Peyer's patch (tissue), 4 donors: ENCODE measurements around the gene PPARGC1A. TPM values are rescaled to one million over a fixed set of nuclear protein-coding genes. Genes with fewer than 3 reads are reported as not detected.
A peak's percentile ranks its signal among the peaks of the same experiment; 100 is the strongest.

Experiments used
- DNase-seq, 3 donors: peaks; one replicate each; pipeline ENCODE4 v3.0.0-alpha.2; 2017 to 2019
- H3K27ac ChIP-seq, 4 donors: fragments of 200-600 bp; sonication (generic); one replicate each; pipeline ENCODE4 v1.5.1; 2016 to 2019
- H3K27me3 ChIP-seq, 2 donors: fragments of 200-600 bp; sonication (generic); one replicate each; pipeline ENCODE4 v1.5.1; 2019
- H3K36me3 ChIP-seq, 3 donors: fragments of 200-600 bp; sonication (generic); one replicate each; pipeline ENCODE4 v1.5.1; 2016 to 2019
- H3K4me1 ChIP-seq, 4 donors: fragments of 200-600 bp; sonication (generic); one replicate each; pipeline ENCODE4 v1.5.1; 2016 to 2019
- H3K4me3 ChIP-seq, 4 donors: fragments of 200-600 bp; sonication (generic); 1 replicate in 3 of 4; 2 replicates in 1 of 4; pipeline ENCODE4 v1.5.1; 2016 to 2019; ENCODE audit warnings: mild to moderate bottlenecking in 1 of 4
- H3K9me3 ChIP-seq, 4 donors: fragments of 200-600 bp; sonication (generic); one replicate each; pipeline ENCODE4 v1.5.1; 2016 to 2019; ENCODE audit warnings: mild to moderate bottlenecking in 1 of 4
- POLR2A ChIP-seq, 2 donors: fragments of 450-650 bp; IDR thresholded peaks; one replicate each; pipeline ENCODE4 v1.5.1; 2017; ENCODE audit warnings: antibody characterized with exemption in 2 of 2, mild to moderate bottlenecking in 2 of 2, moderate library complexity in 2 of 2
- total RNA-seq, 4 donors: library from RNA; depleted of rRNA; stranded (reverse); fragments of >200 nt; gene quantifications; one replicate each; pipeline ENCODE4 v1.1.0, GENCODE V29; 2016
- TF ChIP-seq, protein P1 (sequence below), 6 experiments: fragments of 450-650 bp in 4 of 6; fragments of 200-600 bp in 2 of 6; sonication (generic) in 1 of 6; IDR thresholded peaks; one replicate each; pipeline ENCODE4 v1.5.1; 2017 to 2019; ENCODE audit warnings: antibody characterized with exemption in 6 of 6, mild to moderate bottlenecking in 3 of 6, moderate library complexity in 1 of 6

PPARGC1A gene
- total RNA-seq, 4 donors from 2014 or later = 53.6 to 106 (median 66.0) TPM

DNA sequence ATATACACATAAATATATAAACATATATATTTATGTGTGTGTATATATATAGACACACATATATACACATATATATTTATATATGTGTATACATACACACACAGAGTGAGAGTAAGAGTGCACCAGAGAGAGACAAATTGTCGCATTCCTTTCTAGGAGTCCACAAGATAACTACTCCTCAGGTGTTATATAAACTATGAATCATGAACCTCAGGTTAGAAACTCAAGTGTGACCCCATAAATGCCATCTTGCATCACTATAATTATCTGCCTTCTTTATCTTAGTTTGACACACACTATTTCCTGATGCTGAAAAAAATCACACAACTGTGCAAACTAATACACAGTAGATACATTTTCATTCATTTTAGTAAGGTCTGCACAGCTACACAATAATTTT is 135.2 kb downstream of the PPARGC1A start:
- DNase-seq = no peak
- H3K36me3 ChIP-seq = no peaks in the 10 kb centered on the region
- H3K4me3 ChIP-seq = no peak overlapping the region
- H3K9me3 ChIP-seq = no peaks in the 10 kb centered on the region
- H3K27ac ChIP-seq = peak overlapping the region in 1 of 4 donors; percentile 54
- TF ChIP-seq, protein P1, sequence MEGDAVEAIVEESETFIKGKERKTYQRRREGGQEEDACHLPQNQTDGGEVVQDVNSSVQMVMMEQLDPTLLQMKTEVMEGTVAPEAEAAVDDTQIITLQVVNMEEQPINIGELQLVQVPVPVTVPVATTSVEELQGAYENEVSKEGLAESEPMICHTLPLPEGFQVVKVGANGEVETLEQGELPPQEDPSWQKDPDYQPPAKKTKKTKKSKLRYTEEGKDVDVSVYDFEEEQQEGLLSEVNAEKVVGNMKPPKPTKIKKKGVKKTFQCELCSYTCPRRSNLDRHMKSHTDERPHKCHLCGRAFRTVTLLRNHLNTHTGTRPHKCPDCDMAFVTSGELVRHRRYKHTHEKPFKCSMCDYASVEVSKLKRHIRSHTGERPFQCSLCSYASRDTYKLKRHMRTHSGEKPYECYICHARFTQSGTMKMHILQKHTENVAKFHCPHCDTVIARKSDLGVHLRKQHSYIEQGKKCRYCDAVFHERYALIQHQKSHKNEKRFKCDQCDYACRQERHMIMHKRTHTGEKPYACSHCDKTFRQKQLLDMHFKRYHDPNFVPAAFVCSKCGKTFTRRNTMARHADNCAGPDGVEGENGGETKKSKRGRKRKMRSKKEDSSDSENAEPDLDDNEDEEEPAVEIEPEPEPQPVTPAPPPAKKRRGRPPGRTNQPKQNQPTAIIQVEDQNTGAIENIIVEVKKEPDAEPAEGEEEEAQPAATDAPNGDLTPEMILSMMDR (IDR thresholded peaks at IDR 0.05) = no peak
- TF ChIP-seq POLR2A (IDR thresholded peaks at IDR 0.05) = no peak
- no peaks in the 10 kb centered on the region for H3K4me1 ChIP-seq
- H3K27me3 ChIP-seq = no peaks in the 10 kb centered on the region

DNA sequence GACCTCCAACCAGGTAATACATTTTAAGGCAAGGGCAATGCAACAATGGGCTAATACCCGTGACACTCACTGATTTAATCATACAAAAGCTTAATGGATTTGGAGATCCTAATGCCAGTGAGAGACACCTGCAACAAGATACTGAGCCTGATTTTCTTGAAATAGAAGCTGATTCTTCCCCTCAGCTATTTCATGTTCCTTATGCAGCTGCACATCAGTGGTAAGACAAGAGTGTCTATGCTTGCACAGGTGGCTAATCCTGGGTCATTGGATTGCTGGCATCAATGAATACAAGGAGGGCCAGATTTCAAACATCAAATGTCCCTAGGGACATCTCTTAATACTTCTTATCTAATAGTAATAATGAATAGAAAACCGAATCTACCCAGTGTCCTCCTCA is 139.7 kb downstream of the PPARGC1A start:
- no peaks in the 10 kb centered on the region for H3K27me3 ChIP-seq
- no peaks in the 10 kb centered on the region for H3K9me3 ChIP-seq
- no peak overlapping the region for H3K27ac ChIP-seq
- DNase-seq = no peak
- H3K4me1 ChIP-seq = peaks cover 0 to 10% (median 2%) of the 10 kb centered on the region in 4 donors
- TF ChIP-seq, protein P1 (IDR thresholded peaks at IDR 0.05) = no peak
- TF ChIP-seq POLR2A (IDR thresholded peaks at IDR 0.05) = no peak
- H3K36me3 ChIP-seq = no peaks in the 10 kb centered on the region
- no peak overlapping the region for H3K4me3 ChIP-seq

- peak in 2 of 3 donors; percentile 76 to 90 for DNase-seq
- peaks cover 0 to 10% (median 2%) of the 10 kb centered on the region in 4 donors for H3K4me1 ChIP-seq
- no peaks in the 10 kb centered on the region for H3K36me3 ChIP-seq
- H3K9me3 ChIP-seq = no peaks in the 10 kb centered on the region
- H3K4me3 ChIP-seq = no peak overlapping the region
- H3K27me3 ChIP-seq = no peaks in the 10 kb centered on the region
- peak overlapping the region in 3 of 4 donors; percentile 26 to 71 (median 67) for H3K27ac ChIP-seq
- TF ChIP-seq, protein P1 (IDR thresholded peaks at IDR 0.05) = peak in 1 of 6 experiments; percentile 8
- TF ChIP-seq POLR2A (IDR thresholded peaks at IDR 0.05) = no peak
Measured at GRCh38 chr4:23747281-23747735, 142.5 kb downstream of the PPARGC1A start.

GRCh38 chr4:23746672-23747071 is 143.2 kb downstream of the PPARGC1A start:
- Histone ChIP-seq H3K36me3 (no peaks in the 10 kb centered on the region), H3K27me3 (no peaks in the 10 kb centered on the region), H3K27ac (peak overlapping the region in 3 of 4 donors; percentile 26 to 71 (median 67)), H3K4me1 (peaks cover 0 to 10% (median 2%) of the 10 kb centered on the region in 4 donors), H3K9me3 (no peaks in the 10 kb centered on the region), H3K4me3 (no peak overlapping the region)
- no peak for DNase-seq
- no peak for TF ChIP-seq POLR2A (IDR thresholded peaks at IDR 0.05)
- TF ChIP-seq, protein P1 (IDR thresholded peaks at IDR 0.05) = no peak

DNA sequence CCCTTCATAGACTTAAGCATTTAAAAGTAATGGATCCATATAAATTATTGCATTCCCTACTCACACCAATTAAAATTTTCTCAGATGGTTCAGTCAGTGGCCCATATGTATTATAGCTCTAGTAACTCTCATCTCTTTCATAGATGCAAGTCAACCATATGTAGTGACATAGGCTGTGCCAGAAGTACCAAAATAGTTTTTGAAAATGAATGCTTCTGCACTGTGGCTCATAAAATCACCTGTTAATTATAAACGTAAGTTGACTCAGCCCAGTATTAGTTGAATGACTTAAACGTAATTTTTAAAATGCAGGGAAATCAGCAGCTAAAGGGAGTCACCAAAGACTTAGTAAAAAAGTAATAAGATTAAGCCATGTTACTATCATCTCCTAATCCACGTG is 143.8 kb downstream of the PPARGC1A start:
- peak overlapping the region in 1 of 4 donors; percentile 71 for H3K27ac ChIP-seq
- no peaks in the 10 kb centered on the region for H3K27me3 ChIP-seq
- TF ChIP-seq, protein P1 (IDR thresholded peaks at IDR 0.05) = no peak
- no peak for TF ChIP-seq POLR2A (IDR thresholded peaks at IDR 0.05)
- no peak for DNase-seq
- H3K36me3 ChIP-seq = no peaks in the 10 kb centered on the region
- H3K4me3 ChIP-seq = no peak overlapping the region
- no peaks in the 10 kb centered on the region for H3K9me3 ChIP-seq
- peaks cover 0 to 10% (median 2%) of the 10 kb centered on the region in 4 donors for H3K4me1 ChIP-seq

DNA sequence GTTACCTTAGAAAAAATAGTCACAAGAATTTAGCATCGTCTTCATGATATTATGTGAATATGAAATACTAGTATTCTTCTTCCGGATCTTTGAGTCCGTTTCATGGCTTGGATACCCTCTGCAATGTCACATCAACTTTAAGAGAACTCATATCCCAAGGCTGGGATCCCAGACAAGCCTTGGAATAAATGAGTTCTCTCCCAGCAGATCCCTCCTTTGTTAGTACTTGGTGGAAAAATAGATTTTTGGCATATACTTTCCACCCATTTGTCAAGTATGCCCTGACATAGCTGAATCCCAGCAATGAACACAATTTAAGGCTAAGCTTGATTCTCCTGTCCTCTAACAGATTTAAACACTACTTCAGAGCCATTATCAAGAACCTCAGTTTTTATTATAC is 144.5 kb downstream of the PPARGC1A start:
- no peak for DNase-seq
- no peak for TF ChIP-seq POLR2A (IDR thresholded peaks at IDR 0.05)
- Histone ChIP-seq H3K27ac (no peak overlapping the region), H3K4me3 (no peak overlapping the region), H3K4me1 (peaks cover 0 to 10% (median 2%) of the 10 kb centered on the region in 4 donors), H3K27me3 (no peaks in the 10 kb centered on the region), H3K36me3 (no peaks in the 10 kb centered on the region), H3K9me3 (no peaks in the 10 kb centered on the region)
